Prostate gland (tissue), 2 donors: Measurements from ENCODE around the gene FIP1L1.

Source experiments
- POLR2A ChIP-seq: fragments of 450-650 bp; IDR thresholded peaks from one replicate; pipeline ENCODE4 v1.6.1; 2016; ENCODE audit warnings: antibody characterized with exemption, mild to moderate bottlenecking
- TF ChIP-seq, protein P1 (sequence below), 4 experiments: fragments of 200-600 bp in 2 of 4; fragments of 450-650 bp in 2 of 4; sonication (generic) in 2 of 4; IDR thresholded peaks; 1 replicate in 3 of 4; 2 replicates in 1 of 4; pipeline ENCODE4 v1.5.1; 2016 to 2019; ENCODE audit warnings: antibody characterized with exemption in 4 of 4, mild to moderate bottlenecking in 2 of 4, moderate library complexity in 2 of 4

DNA sequence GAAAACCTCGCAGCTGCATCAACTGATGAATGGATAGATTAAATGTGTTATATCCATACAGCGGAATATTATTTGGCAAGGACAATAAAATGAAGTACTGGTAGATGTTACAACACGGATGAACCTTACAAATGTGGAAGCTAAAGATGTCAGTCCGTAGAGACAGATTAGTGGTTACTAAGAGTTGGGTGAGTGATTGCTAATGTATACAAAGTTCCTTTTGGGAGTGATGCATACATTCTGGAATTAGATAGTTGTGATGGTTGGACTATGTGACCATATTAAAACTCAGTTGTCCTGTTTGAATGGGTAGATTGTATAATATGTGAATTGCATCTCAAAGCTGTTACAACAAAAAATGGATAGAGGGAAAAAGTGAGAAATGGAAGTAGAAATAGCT, 2.8 kb downstream of the FIP1L1 start:
- TF ChIP-seq POLR2A = no peak
- TF ChIP-seq, protein P1, sequence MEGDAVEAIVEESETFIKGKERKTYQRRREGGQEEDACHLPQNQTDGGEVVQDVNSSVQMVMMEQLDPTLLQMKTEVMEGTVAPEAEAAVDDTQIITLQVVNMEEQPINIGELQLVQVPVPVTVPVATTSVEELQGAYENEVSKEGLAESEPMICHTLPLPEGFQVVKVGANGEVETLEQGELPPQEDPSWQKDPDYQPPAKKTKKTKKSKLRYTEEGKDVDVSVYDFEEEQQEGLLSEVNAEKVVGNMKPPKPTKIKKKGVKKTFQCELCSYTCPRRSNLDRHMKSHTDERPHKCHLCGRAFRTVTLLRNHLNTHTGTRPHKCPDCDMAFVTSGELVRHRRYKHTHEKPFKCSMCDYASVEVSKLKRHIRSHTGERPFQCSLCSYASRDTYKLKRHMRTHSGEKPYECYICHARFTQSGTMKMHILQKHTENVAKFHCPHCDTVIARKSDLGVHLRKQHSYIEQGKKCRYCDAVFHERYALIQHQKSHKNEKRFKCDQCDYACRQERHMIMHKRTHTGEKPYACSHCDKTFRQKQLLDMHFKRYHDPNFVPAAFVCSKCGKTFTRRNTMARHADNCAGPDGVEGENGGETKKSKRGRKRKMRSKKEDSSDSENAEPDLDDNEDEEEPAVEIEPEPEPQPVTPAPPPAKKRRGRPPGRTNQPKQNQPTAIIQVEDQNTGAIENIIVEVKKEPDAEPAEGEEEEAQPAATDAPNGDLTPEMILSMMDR (IDR thresholded peaks at IDR 0.05) = no peak
